VCaP (cell line): ENCODE results near the gene HMCN1.

Experiments
- H3K27ac ChIP-seq: fragments of 450-650 bp; 2 replicates; pipeline ENCODE4 v1.5.1; 2017
- CTCF ChIP-seq: fragments of 450-650 bp; conservative IDR thresholded peaks from 2 replicates; pipeline ENCODE4 v1.5.1; 2017; ENCODE audit warnings: mild to moderate bottlenecking, moderate library complexity

HMCN1 gene

DNA sequence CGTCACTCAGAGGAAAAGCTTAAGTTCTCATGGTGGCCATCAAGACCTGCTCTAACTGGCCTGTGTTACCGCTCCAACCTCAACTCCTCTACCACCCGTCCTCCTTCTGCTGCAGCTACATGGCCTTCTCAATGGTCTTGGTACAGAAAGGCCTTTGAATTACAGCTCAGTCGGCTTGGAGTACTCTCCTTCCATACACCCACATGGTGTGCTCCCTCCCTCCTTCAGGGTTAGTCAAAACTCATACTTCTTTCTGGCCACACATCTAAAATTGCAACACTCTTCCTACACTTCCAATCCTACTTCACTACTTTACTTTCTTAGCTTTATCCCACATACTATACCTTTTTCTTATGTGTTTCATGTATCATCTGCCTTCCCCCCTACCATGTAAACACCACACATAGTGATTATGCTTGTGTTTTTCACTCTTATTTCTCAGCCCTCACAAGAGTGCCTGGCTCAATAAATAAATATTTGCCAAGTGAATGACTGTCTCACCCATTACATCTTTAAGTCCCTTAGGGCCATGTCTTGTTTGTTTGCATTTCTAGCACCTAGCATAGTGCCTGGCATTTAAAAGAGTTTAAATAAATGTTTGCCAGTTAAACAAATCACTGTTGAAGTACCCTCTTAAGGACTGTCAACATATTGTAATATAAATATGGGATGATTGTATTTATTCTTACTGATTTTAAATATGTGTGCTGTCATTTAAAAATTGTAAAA is 37.6 kb upstream of the HMCN1 start:
- TF ChIP-seq CTCF: no peak
- H3K27ac ChIP-seq: no peak overlapping the region

- no peak overlapping the region for H3K27ac ChIP-seq
- TF ChIP-seq CTCF: no peak
Observed at GRCh38 chr1:185699874-185700273, 34.3 kb upstream of the HMCN1 start.

GRCh38 chr1:185701650-185702049 is 32.5 kb upstream of the HMCN1 start:
- TF ChIP-seq CTCF: no peak

GRCh38 chr1:185704181-185704580 is 30.0 kb upstream of the HMCN1 start:
- TF ChIP-seq CTCF: no peak

More at GRCh38 chr1:185701650-185702049, 32.5 kb upstream of the HMCN1 start:
- H3K27ac ChIP-seq: no peak overlapping the region

GRCh38 chr1:185716095-185716494 is 18.1 kb upstream of the HMCN1 start:
- no peak for TF ChIP-seq CTCF

More at GRCh38 chr1:185704181-185704580, 30.0 kb upstream of the HMCN1 start:
- no peak overlapping the region for H3K27ac ChIP-seq

GRCh38 chr1:185719021-185719420 is 15.2 kb upstream of the HMCN1 start:
- H3K27ac ChIP-seq: no peak overlapping the region
- TF ChIP-seq CTCF: 0 out of 2 replicates have a peak, but pooled peaks have one; percentile 6

More at GRCh38 chr1:185716095-185716494, 18.1 kb upstream of the HMCN1 start:
- no peak overlapping the region for H3K27ac ChIP-seq

DNA sequence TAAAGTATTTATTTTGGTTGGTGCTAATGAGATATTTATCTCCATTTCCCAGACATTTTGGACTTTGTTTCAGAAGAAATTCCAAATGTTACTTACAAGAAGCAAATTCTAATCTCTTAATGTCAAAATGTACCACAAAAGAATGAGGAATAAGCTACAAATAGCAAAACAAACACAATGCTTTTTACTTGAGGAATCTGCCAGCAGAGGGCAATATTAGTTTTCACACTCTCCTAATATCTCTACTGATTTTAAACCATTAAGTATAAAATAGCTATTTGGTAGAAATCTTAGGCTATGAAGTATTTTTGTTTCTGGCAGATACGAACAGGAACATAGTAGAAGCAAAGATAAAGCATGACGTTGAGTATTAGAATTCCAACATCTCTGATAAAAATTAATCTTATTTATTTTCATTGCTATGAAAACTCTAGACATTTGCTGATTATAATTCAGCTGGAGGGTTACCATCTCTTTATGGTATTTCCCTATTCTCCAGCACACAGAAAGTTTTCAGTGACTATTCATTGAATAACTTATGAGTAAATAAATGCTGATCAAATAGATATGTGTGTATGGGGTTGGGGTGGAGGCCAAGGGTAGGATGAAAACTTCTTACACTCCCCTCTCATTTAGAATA is 13.4 kb upstream of the HMCN1 start:
- H3K27ac ChIP-seq: no peak overlapping the region
- TF ChIP-seq CTCF: peak; percentile 77
